Naive thymus-derived CD4-positive, alpha-beta T cell (primary cell): ENCODE results near the gene CDH13. TPM values are rescaled to one million over a fixed set of nuclear protein-coding genes. Genes with fewer than 3 reads are reported as not detected.
A peak's percentile ranks its signal among the peaks of the same experiment; 100 is the strongest.

ENCODE experiments used
- ATAC-seq: fragments of 150-1000 bp; cut with Tn5 transposase; 2 replicates; pipeline ENCODE4 v1.10.0; 2021; ENCODE audit warnings: mild to moderate bottlenecking, moderate library complexity
- CTCF ChIA-PET: fragments of 350-600 bp; sonication (Branson Sonifier 250); formaldehyde crosslinking; loops from one replicate; lab custom pipeline; 2021; ENCODE audit warnings: antibody characterized with exemption; lab: Charles Lee
- POLR2A ChIA-PET: fragments of 350-600 bp; sonication (Branson Sonifier 250); formaldehyde crosslinking; loops from one replicate; lab custom pipeline; 2021; ENCODE audit warnings: antibody characterized with exemption, inconsistent platforms; lab: Charles Lee
- DNase-seq, 9 donors: peaks; one replicate each; pipeline versions ENCODE4 v3.0.0 to v3.0.0-alpha.2; 2020 to 2022; ENCODE audit warnings: mixed read lengths in 1 of 9
- H3K27ac ChIP-seq: one replicate; pipeline ENCODE4 v1.7.0; 2013; ENCODE audit warnings: mild to moderate bottlenecking, low read depth, low read length, moderate library complexity
- H3K27me3 ChIP-seq, 2 donors: one replicate each; pipeline ENCODE4 v1.7.0; 2013; ENCODE audit warnings: low read length in 2 of 2, mild to moderate bottlenecking in 2 of 2, moderate library complexity in 2 of 2; ENCODE audit not compliant: control insufficient read depth in 2 of 2, insufficient read depth in 2 of 2
- H3K36me3 ChIP-seq, 3 experiments: 1 replicate in 2 of 3; 2 replicates in 1 of 3; pipeline ENCODE4 v1.7.0; 2013; ENCODE audit warnings: low read length in 3 of 3, mild to moderate bottlenecking in 3 of 3, moderate library complexity in 1 of 3; ENCODE audit not compliant: insufficient read depth in 3 of 3, control insufficient read depth in 2 of 3
- H3K4me1 ChIP-seq, 2 donors: one replicate each; pipeline ENCODE4 v1.7.0; 2013; ENCODE audit warnings: low read length in 2 of 2, mild to moderate bottlenecking in 2 of 2, moderate library complexity in 1 of 2; ENCODE audit not compliant: control insufficient read depth in 2 of 2, insufficient read depth in 2 of 2
- H3K4me3 ChIP-seq: 2 replicates; pipeline ENCODE4 v1.7.0; 2013; ENCODE audit warnings: mild to moderate bottlenecking, low read length
- H3K9me3 ChIP-seq, 3 experiments: 1 replicate in 2 of 3; 2 replicates in 1 of 3; pipeline ENCODE4 v1.7.0; 2013; ENCODE audit warnings: low read length in 3 of 3; ENCODE audit not compliant: control insufficient read depth in 2 of 3
- H3K27ac Mint-ChIP-seq, 9 donors: one replicate each; pipeline ENCODE4 v1.8.0; 2020 to 2022; ENCODE audit warnings: mixed read lengths in 9 of 9, mild to moderate bottlenecking in 8 of 9, moderate library complexity in 5 of 9, inconsistent platforms in 2 of 9
- H3K27me3 Mint-ChIP-seq, 5 donors: one replicate each; pipeline ENCODE4 v1.8.0; 2021 to 2022; ENCODE audit warnings: mixed read lengths in 5 of 5, mild to moderate bottlenecking in 1 of 5
- H3K36me3 Mint-ChIP-seq, 5 donors: one replicate each; pipeline ENCODE4 v1.8.0; 2020 to 2022; ENCODE audit warnings: mixed read lengths in 5 of 5, mild to moderate bottlenecking in 3 of 5, inconsistent platforms in 1 of 5
- H3K4me1 Mint-ChIP-seq, 7 donors: one replicate each; pipeline ENCODE4 v1.8.0; 2020 to 2022; ENCODE audit warnings: mixed read lengths in 7 of 7, mild to moderate bottlenecking in 3 of 7, inconsistent platforms in 1 of 7
- H3K4me3 Mint-ChIP-seq, 10 donors: one replicate each; pipeline ENCODE4 v1.8.0; 2020 to 2022; ENCODE audit warnings: mild to moderate bottlenecking in 10 of 10, mixed read lengths in 10 of 10, moderate library complexity in 6 of 10, inconsistent platforms in 2 of 10
- H3K9me3 Mint-ChIP-seq, 11 donors: one replicate each; pipeline ENCODE4 v1.8.0; 2020 to 2022; ENCODE audit warnings: mixed read lengths in 11 of 11, mild to moderate bottlenecking in 4 of 11, inconsistent platforms in 1 of 11, moderate library complexity in 1 of 11
- intact Hi-C, 2 donors: fragments of 100-400 bp; cut with micrococcal nuclease; formaldehyde crosslinking; loops; one replicate each; pipeline ENCODE4 v1.15.1; 2023
- polyA plus RNA-seq, 2 donors: library from polyadenylated mRNA; unstranded; fragments of 300-500 nt; fragmentation: Illumina TruSeq; gene quantifications; one replicate each; pipeline ENCODE4 v1.2.3, GENCODE V29; 2021
- total RNA-seq, 6 experiments: library from RNA in 5 of 6; stranded (reverse) in 5 of 6; gene quantifications; 1 replicate in 5 of 6; 2 replicates in 1 of 6; pipeline ENCODE4 v1.2.3 and lab custom pipeline; 2021 to 2026

CDH13 gene
- total and polyA plus RNA-seq, 7 experiments from 2014 or later, result not detected

DNA sequence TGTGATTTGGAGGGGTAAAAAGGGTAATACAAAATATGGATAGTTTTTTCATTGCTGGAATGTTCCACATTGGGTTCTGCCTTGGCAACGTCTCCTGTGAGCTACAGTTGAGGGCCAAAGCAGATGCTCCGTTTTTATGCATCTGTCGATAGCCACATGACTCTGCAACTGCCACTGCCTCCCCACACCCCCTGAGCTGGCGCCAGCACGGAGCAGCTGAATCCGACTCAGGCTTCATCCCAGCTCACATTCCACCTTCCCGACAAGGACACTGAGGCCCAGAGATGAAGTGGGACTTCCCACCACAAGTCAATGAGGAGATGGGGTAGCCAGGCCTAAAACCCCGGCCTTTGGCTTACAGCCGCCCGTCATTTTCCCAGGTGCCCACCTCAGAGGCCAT is 334.1 kb downstream of the CDH13 start:
- Histone ChIP-seq H3K27me3 (no peaks in the 10 kb centered on the region), H3K27ac (no peak overlapping the region), H3K4me1 (no peaks in the 10 kb centered on the region), H3K36me3 (no peaks in the 10 kb centered on the region), H3K9me3 (no peaks in the 10 kb centered on the region), H3K4me3 (no peak overlapping the region)
- intact Hi-C loops, result no loop called here
- DNase-seq, result no peak
- Mint-ChIP-seq H3K4me1 (peaks cover 0 to 2% (median 0%) of the 10 kb centered on the region in 7 donors), H3K27me3 (peaks cover 0 to 6% (median 4%) of the 10 kb centered on the region in 5 donors), H3K9me3 (peaks cover 0 to 9% (median 4%) of the 10 kb centered on the region in 11 donors), H3K36me3 (peaks cover 0 to 4% (median 0%) of the 10 kb centered on the region in 5 donors), H3K27ac (no peak overlapping the region), H3K4me3 (no peak overlapping the region)
- ChIA-PET POLR2A (no interaction called here), CTCF (no interaction called here)
- no peak for ATAC-seq

DNA sequence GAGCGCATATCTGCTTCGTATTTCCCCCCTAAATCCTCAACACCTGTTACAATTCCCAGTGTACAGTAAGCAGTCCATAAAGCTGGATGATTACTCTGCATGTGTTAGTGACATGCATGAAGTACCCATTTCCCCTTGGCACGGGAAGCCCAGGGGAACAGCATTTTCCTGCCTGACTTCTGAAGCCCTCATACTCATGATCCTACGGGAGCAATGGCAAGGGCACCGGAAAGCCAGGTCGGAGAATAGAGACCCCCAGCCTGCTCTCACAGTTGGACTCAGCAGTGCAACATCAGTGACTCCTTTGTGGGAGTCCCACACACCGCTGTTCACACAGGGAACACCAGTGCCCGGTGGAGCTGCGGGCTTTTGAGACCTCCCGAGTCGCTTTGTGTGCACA is 336.9 kb downstream of the CDH13 start:
- Histone ChIP-seq H3K4me3 (no peak overlapping the region), H3K27me3 (no peaks in the 10 kb centered on the region), H3K27ac (no peak overlapping the region), H3K36me3 (no peaks in the 10 kb centered on the region), H3K9me3 (no peaks in the 10 kb centered on the region), H3K4me1 (no peaks in the 10 kb centered on the region)
- Mint-ChIP-seq H3K4me1 (no peaks in the 10 kb centered on the region), H3K4me3 (no peak overlapping the region), H3K36me3 (peaks cover 0 to 4% (median 0%) of the 10 kb centered on the region in 5 donors), H3K9me3 (peaks cover 0 to 15% (median 3%) of the 10 kb centered on the region in 11 donors), H3K27ac (no peak overlapping the region), H3K27me3 (peaks cover 0 to 6% (median 0%) of the 10 kb centered on the region in 5 donors)
- intact Hi-C loops, result no loop called here
- ATAC-seq, result no peak
- ChIA-PET POLR2A (no interaction called here), CTCF (no interaction called here)
- no peak for DNase-seq

- ChIA-PET CTCF (no interaction called here), POLR2A (no interaction called here)
- Mint-ChIP-seq H3K36me3 (no peaks in the 10 kb centered on the region), H3K9me3 (peaks cover 0 to 10% (median 2%) of the 10 kb centered on the region in 11 donors), H3K4me1 (no peaks in the 10 kb centered on the region), H3K27ac (no peak overlapping the region), H3K4me3 (no peak overlapping the region), H3K27me3 (peaks cover 0 to 2% (median 0%) of the 10 kb centered on the region in 5 donors)
- DNase-seq, result no peak
- H3K4me3 ChIP-seq, result no peak overlapping the region
- no peak overlapping the region for H3K27ac ChIP-seq
- H3K27me3 ChIP-seq, result no peaks in the 10 kb centered on the region
- H3K4me1 ChIP-seq, result no peaks in the 10 kb centered on the region
- H3K36me3 ChIP-seq, result no peaks in the 10 kb centered on the region
- no peak for ATAC-seq
- no peaks in the 10 kb centered on the region for H3K9me3 ChIP-seq
- intact Hi-C loops, result no loop called here
These were observed 339.0 kb downstream of the CDH13 start for GRCh38 chr16:82965808-82966207.

DNA sequence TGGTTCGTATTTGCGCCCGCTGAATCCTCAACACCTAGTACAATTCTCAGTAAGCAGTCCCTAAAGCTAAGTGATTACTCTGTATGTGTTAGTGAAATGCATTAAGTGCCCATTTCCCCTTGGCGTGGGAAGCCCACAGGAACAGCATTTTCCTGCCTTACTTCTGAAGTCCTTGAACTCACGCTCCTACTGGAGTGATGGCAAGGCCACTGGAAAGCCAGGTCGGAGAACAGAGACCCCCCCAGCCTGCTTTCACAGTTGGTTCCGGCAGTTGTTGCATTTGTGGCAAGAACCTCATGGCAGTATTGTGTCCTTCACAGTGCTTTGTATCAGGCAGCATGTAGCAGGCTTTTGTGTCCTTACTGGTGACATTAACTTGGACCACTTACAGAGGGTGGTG is 340.7 kb downstream of the CDH13 start:
- no peaks in the 10 kb centered on the region for H3K9me3 ChIP-seq
- H3K4me3 ChIP-seq, result no peak overlapping the region
- no peaks in the 10 kb centered on the region for H3K27me3 ChIP-seq
- ATAC-seq (no peak), DNase-seq (no peak)
- H3K4me1 ChIP-seq, result no peaks in the 10 kb centered on the region
- Mint-ChIP-seq H3K27me3 (peaks cover 0 to 2% (median 0%) of the 10 kb centered on the region in 5 donors), H3K9me3 (peaks cover 0 to 11% (median 3%) of the 10 kb centered on the region in 11 donors), H3K4me3 (no peak overlapping the region), H3K4me1 (no peaks in the 10 kb centered on the region), H3K27ac (peak overlapping the region in 1 of 9 donors; percentile 27), H3K36me3 (no peaks in the 10 kb centered on the region)
- intact Hi-C loops, result no loop called here
- no peaks in the 10 kb centered on the region for H3K36me3 ChIP-seq
- no peak overlapping the region for H3K27ac ChIP-seq
- ChIA-PET POLR2A (no interaction called here), CTCF (no interaction called here)

GRCh38 chr16:82971126-82971525 is 344.4 kb downstream of the CDH13 start:
- Mint-ChIP-seq H3K4me1 (no peaks in the 10 kb centered on the region), H3K9me3 (peaks cover 0 to 21% (median 5%) of the 10 kb centered on the region in 11 donors), H3K36me3 (no peaks in the 10 kb centered on the region), H3K27me3 (peaks cover 0 to 10% (median 0%) of the 10 kb centered on the region in 5 donors), H3K4me3 (no peak overlapping the region), H3K27ac (no peak overlapping the region)
- no peak overlapping the region for H3K27ac ChIP-seq
- H3K27me3 ChIP-seq, result no peaks in the 10 kb centered on the region
- no peaks in the 10 kb centered on the region for H3K36me3 ChIP-seq
- CTCF ChIA-PET, result no interaction called here
- intact Hi-C loops, result no loop called here
- POLR2A ChIA-PET, result no interaction called here
- H3K4me1 ChIP-seq, result no peaks in the 10 kb centered on the region
- ATAC-seq, result no peak
- H3K4me3 ChIP-seq, result no peak overlapping the region
- DNase-seq, result no peak
- H3K9me3 ChIP-seq, result no peaks in the 10 kb centered on the region

DNA sequence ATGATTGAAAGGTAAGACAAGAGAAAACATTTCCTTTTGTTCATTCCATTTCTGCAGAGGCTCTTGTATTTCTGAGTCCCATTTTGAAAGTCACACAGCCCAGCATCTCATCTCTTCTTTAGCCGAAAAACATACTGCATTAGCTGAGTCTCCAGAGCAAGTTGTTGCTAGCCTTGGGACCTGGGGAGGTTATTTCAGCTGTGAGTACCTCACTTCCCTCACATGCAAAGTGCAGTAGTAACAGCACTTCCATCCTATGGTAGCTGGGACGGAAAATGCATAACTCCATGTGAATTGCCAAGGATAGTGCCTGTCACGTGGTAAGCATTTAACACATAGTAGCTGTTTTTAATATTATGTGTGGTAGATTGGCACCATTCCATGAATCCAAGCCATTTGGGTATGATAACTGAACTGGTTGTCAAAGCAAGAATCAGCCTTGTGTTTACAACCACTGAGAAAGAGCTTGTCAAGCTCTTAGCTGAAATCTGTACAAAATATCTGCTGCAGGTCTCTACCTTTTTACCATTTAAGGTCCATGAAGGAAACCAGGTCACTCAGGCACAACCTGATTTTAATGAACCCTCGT is 345.7 kb downstream of the CDH13 start:
- Histone ChIP-seq H3K27me3 (no peaks in the 10 kb centered on the region), H3K9me3 (no peaks in the 10 kb centered on the region), H3K4me1 (no peaks in the 10 kb centered on the region), H3K27ac (no peak overlapping the region), H3K4me3 (no peak overlapping the region), H3K36me3 (no peaks in the 10 kb centered on the region)
- CTCF ChIA-PET, result no interaction called here
- POLR2A ChIA-PET, result no interaction called here
- H3K27me3 Mint-ChIP-seq, result peaks cover 0 to 10% (median 0%) of the 10 kb centered on the region in 5 donors
- no peak overlapping the region for H3K27ac Mint-ChIP-seq
- DNase-seq, result no peak
- H3K9me3 Mint-ChIP-seq, result peaks cover under 1 to 17% (median 5%) of the 10 kb centered on the region in 11 donors
- H3K4me1 Mint-ChIP-seq, result no peaks in the 10 kb centered on the region
- no peak overlapping the region for H3K4me3 Mint-ChIP-seq
- no peak for ATAC-seq
- H3K36me3 Mint-ChIP-seq, result no peaks in the 10 kb centered on the region
- intact Hi-C loops, result no loop called here

GRCh38 chr16:82979406-82980111 is 352.8 kb downstream of the CDH13 start:
- no peaks in the 10 kb centered on the region for H3K27me3 ChIP-seq
- Mint-ChIP-seq H3K27me3 (peaks cover 0 to 14% (median 0%) of the 10 kb centered on the region in 5 donors), H3K9me3 (peaks cover 0 to 22% (median 8%) of the 10 kb centered on the region in 11 donors), H3K36me3 (peaks cover 0 to 4% (median 0%) of the 10 kb centered on the region in 5 donors), H3K4me3 (no peak overlapping the region), H3K27ac (no peak overlapping the region), H3K4me1 (no peaks in the 10 kb centered on the region)
- ATAC-seq (no peak), DNase-seq (no peak)
- H3K9me3 ChIP-seq, result no peaks in the 10 kb centered on the region
- no peaks in the 10 kb centered on the region for H3K36me3 ChIP-seq
- no peak overlapping the region for H3K4me3 ChIP-seq
- no peaks in the 10 kb centered on the region for H3K4me1 ChIP-seq
- intact Hi-C loops, result no loop called here
- ChIA-PET POLR2A (no interaction called here), CTCF (no interaction called here)
- no peak overlapping the region for H3K27ac ChIP-seq
